ENCODE results near the gene PANK4.
A peak's percentile ranks its signal among the peaks of the same experiment; 100 is the strongest.

Gene PANK4

DNA sequence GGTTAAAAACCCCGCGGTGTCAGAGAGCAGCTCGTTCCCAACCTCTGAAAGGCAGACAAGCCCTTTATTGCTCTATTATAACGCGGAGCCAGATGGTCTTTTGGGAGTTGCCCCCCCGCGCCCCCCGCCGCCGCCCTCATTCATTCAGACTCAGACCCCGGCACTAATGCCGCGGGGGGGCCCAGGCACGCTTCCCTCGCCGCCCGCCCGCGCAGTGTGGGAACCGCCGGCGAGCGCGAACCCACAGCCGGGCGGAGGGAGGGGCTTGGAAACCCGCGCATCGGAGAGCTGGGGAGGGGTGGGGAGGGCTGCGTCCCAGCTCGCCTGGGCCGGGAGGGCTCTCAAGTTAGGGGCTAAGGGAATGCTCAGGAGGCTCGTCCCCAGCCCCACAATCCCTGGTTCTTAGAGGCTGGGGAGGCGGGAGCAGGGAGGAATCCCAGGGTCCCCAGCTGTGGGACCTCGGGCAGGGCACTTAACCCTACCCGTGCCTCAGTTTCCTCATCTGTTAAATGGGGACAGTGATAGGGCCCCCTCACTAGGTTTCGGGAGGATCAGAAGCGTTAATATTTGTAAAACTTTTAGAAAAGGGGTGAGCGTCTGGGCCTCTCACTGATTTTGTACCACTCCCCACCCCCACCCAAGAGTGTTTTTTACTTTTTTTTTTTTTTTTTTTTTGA lies 14.6 kb upstream of the PANK4 start:
- TF ChIP-seq, protein P1, sequence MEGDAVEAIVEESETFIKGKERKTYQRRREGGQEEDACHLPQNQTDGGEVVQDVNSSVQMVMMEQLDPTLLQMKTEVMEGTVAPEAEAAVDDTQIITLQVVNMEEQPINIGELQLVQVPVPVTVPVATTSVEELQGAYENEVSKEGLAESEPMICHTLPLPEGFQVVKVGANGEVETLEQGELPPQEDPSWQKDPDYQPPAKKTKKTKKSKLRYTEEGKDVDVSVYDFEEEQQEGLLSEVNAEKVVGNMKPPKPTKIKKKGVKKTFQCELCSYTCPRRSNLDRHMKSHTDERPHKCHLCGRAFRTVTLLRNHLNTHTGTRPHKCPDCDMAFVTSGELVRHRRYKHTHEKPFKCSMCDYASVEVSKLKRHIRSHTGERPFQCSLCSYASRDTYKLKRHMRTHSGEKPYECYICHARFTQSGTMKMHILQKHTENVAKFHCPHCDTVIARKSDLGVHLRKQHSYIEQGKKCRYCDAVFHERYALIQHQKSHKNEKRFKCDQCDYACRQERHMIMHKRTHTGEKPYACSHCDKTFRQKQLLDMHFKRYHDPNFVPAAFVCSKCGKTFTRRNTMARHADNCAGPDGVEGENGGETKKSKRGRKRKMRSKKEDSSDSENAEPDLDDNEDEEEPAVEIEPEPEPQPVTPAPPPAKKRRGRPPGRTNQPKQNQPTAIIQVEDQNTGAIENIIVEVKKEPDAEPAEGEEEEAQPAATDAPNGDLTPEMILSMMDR (IDR thresholded peaks at IDR 0.05; ENCODE audit: unreplicated experiment in 3 of 3): no peak
- Mint-ChIP-seq H3K27me3 (ENCODE audit: low read depth) (peaks cover 10% of the 10 kb centered on the region), H3K9me3 (no peaks in the 10 kb centered on the region), H3K27ac (no peak overlapping the region), H3K4me1 (peaks cover 7% of the 10 kb centered on the region), H3K36me3 (ENCODE audit: low read depth) (no peaks in the 10 kb centered on the region), H3K4me3 (no peak overlapping the region)

GRCh38 chr1:2539312-2539907 lies 13.0 kb upstream of the PANK4 start:
- no peak overlapping the region for H3K4me3 Mint-ChIP-seq
- peaks cover 14% of the 10 kb centered on the region for H3K4me1 Mint-ChIP-seq
- H3K9me3 Mint-ChIP-seq: no peaks in the 10 kb centered on the region
- TF ChIP-seq, protein P1 (IDR thresholded peaks at IDR 0.05; ENCODE audit: unreplicated experiment in 3 of 3): peak in 2 of 3 experiments; percentile 8 to 36
- H3K27ac Mint-ChIP-seq: no peak overlapping the region
- H3K36me3 Mint-ChIP-seq (ENCODE audit: low read depth): no peaks in the 10 kb centered on the region
- peaks cover 20% of the 10 kb centered on the region for H3K27me3 Mint-ChIP-seq (ENCODE audit: low read depth)

GRCh38 chr1:2538872-2539271 lies 12.5 kb upstream of the PANK4 start:
- TF ChIP-seq, protein P1 (IDR thresholded peaks at IDR 0.05; ENCODE audit: unreplicated experiment in 3 of 3): no peak
- peaks cover 23% of the 10 kb centered on the region for H3K27me3 Mint-ChIP-seq (ENCODE audit: low read depth)
- no peak overlapping the region for H3K4me3 Mint-ChIP-seq
- H3K9me3 Mint-ChIP-seq: no peaks in the 10 kb centered on the region
- peaks cover 18% of the 10 kb centered on the region for H3K4me1 Mint-ChIP-seq
- H3K27ac Mint-ChIP-seq: no peak overlapping the region
- H3K36me3 Mint-ChIP-seq (ENCODE audit: low read depth): no peaks in the 10 kb centered on the region

- H3K36me3 Mint-ChIP-seq (ENCODE audit: low read depth): no peaks in the 10 kb centered on the region
- H3K27me3 Mint-ChIP-seq (ENCODE audit: low read depth): peaks cover 28% of the 10 kb centered on the region
- TF ChIP-seq, protein P1 (IDR thresholded peaks at IDR 0.05; ENCODE audit: unreplicated experiment in 3 of 3): no peak
- peak overlapping the region in 1 of 3 experiments; percentile 14 for H3K4me3 Mint-ChIP-seq
- H3K4me1 Mint-ChIP-seq: peaks cover 21% of the 10 kb centered on the region
- H3K27ac Mint-ChIP-seq: peak overlapping the region in 1 of 3 experiments; percentile 22
- no peaks in the 10 kb centered on the region for H3K9me3 Mint-ChIP-seq
Observed at GRCh38 chr1:2538376-2538775, 12.0 kb upstream of the PANK4 start.

DNA sequence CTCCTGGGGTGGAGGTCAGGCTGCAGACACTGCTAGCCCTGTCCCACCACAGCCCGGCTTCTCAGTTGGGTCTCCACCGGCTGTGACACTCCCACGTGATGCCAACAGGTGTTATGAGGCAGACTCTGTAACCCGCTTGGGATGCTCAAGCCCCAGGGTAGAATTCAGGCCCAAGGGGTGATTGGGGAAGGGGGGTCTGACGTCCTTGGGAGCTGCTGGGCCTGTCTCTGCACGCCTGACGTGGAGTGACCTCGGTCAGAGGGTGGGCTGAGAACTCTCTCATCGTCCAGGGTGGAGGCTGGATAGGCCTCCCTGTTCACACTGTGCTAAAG lies 11.4 kb upstream of the PANK4 start:
- Mint-ChIP-seq H3K9me3 (no peaks in the 10 kb centered on the region), H3K36me3 (ENCODE audit: low read depth) (no peaks in the 10 kb centered on the region), H3K4me3 (no peak overlapping the region), H3K27me3 (ENCODE audit: low read depth) (peaks cover 35% of the 10 kb centered on the region), H3K27ac (no peak overlapping the region), H3K4me1 (peaks cover 24% of the 10 kb centered on the region)
- TF ChIP-seq, protein P1 (IDR thresholded peaks at IDR 0.05; ENCODE audit: unreplicated experiment in 3 of 3): no peak

GRCh38 chr1:2535981-2536380 lies 9.6 kb upstream of the PANK4 start:
- Mint-ChIP-seq H3K27ac (no peak overlapping the region), H3K9me3 (no peaks in the 10 kb centered on the region), H3K4me1 (peaks cover 17% of the 10 kb centered on the region), H3K4me3 (no peak overlapping the region), H3K27me3 (ENCODE audit: low read depth) (peaks cover 51% of the 10 kb centered on the region), H3K36me3 (ENCODE audit: low read depth) (no peaks in the 10 kb centered on the region)
- TF ChIP-seq, protein P1 (IDR thresholded peaks at IDR 0.05; ENCODE audit: unreplicated experiment in 3 of 3): no peak
